ENCODE data around the gene DNAJB13. TPM values are rescaled to one million over a fixed set of nuclear protein-coding genes. Genes with fewer than 3 reads are reported as not detected.

The DNAJB13 gene
- total RNA-seq, 1 donor from 2014 or later, result not detected

GRCh38 chr11:74015919-74016684 is 65.3 kb downstream of the DNAJB13 start:
- no peaks in the 10 kb centered on the region for H3K9me3 ChIP-seq
- intact Hi-C loops (cut with DNase I), result no loop called here
- H3K4me3 ChIP-seq, result no peak overlapping the region
- ATAC-seq (no peak), DNase-seq (no peak)
- H3K27ac ChIP-seq, result no peak overlapping the region
- no peaks in the 10 kb centered on the region for H3K36me3 ChIP-seq
- TF ChIP-seq, protein P1, sequence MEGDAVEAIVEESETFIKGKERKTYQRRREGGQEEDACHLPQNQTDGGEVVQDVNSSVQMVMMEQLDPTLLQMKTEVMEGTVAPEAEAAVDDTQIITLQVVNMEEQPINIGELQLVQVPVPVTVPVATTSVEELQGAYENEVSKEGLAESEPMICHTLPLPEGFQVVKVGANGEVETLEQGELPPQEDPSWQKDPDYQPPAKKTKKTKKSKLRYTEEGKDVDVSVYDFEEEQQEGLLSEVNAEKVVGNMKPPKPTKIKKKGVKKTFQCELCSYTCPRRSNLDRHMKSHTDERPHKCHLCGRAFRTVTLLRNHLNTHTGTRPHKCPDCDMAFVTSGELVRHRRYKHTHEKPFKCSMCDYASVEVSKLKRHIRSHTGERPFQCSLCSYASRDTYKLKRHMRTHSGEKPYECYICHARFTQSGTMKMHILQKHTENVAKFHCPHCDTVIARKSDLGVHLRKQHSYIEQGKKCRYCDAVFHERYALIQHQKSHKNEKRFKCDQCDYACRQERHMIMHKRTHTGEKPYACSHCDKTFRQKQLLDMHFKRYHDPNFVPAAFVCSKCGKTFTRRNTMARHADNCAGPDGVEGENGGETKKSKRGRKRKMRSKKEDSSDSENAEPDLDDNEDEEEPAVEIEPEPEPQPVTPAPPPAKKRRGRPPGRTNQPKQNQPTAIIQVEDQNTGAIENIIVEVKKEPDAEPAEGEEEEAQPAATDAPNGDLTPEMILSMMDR (IDR thresholded peaks at IDR 0.05), result no peak
- H3K27me3 ChIP-seq, result no peaks in the 10 kb centered on the region
- peaks cover 36% of the 10 kb centered on the region for H3K4me1 ChIP-seq

DNA sequence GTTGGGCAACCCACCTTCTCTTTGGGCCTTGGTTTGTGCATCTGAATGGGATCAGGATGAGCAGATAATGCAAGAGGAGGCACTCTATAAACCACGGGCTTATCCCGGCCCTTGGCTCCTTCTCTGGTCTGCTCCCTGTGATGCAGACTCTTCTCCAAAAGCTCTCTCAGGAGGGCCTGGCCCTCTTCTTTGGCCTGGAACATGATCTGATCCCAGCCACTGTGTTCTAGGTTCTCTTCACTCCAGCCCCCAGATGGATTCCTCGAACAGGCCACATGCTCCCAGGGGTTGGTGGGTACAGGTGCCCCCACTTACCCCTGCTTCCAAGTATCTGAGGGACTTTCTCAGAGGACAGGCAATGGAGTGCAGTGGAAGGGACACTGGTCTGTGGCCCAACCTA is 66.8 kb downstream of the DNAJB13 start:
- no peaks in the 10 kb centered on the region for H3K36me3 ChIP-seq
- peaks cover 40% of the 10 kb centered on the region for H3K4me1 ChIP-seq
- H3K27ac ChIP-seq, result peak overlapping the region; percentile 87
- DNase-seq, result no peak
- no peak overlapping the region for H3K4me3 ChIP-seq
- no peaks in the 10 kb centered on the region for H3K27me3 ChIP-seq
- TF ChIP-seq, protein P1 (IDR thresholded peaks at IDR 0.05), result no peak
- ATAC-seq, result no peak
- H3K9me3 ChIP-seq, result no peaks in the 10 kb centered on the region
- intact Hi-C loops (cut with DNase I), result no loop called here

DNA sequence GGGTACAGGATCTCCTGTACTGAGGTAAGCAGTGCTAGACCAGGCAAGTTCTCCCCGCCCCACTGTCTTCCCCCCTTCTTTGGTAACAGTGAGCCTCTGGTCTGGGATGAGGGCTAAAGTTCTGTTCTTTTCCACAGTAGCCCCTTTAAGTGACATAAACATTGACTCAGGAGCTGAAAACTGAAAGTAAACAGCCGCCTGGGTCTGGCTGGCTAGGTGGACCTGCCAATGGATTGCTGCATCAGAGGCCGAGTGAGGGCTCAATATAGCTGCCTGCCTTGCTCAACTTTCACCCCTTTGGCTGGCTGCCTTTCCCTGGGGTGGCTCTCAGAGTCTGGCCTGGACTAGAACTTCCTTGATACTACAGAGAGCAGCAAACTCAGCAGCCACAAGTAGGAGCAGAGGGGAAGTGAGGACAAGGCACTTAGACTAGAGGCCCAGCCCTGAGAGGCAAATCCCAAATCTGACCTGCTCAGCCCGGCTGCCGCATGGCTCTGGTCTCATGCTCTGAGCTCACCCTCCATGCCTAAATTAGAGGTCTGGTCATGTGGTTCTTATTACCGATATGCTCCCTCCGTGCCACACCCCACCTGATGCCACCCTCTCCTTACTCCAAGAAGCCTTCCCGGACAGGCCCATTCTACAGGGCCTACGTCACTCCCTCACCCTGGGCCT is 67.6 kb downstream of the DNAJB13 start:
- Histone ChIP-seq H3K27ac (peak overlapping the region; percentile 87), H3K4me3 (no peak overlapping the region), H3K36me3 (no peaks in the 10 kb centered on the region), H3K9me3 (no peaks in the 10 kb centered on the region), H3K4me1 (peaks cover 40% of the 10 kb centered on the region), H3K27me3 (no peaks in the 10 kb centered on the region)
- TF ChIP-seq, protein P1 (IDR thresholded peaks at IDR 0.05), result no peak
- intact Hi-C loops (cut with DNase I), result no loop called here
- ATAC-seq (peak; percentile 93), DNase-seq (peak; percentile 95)

DNA sequence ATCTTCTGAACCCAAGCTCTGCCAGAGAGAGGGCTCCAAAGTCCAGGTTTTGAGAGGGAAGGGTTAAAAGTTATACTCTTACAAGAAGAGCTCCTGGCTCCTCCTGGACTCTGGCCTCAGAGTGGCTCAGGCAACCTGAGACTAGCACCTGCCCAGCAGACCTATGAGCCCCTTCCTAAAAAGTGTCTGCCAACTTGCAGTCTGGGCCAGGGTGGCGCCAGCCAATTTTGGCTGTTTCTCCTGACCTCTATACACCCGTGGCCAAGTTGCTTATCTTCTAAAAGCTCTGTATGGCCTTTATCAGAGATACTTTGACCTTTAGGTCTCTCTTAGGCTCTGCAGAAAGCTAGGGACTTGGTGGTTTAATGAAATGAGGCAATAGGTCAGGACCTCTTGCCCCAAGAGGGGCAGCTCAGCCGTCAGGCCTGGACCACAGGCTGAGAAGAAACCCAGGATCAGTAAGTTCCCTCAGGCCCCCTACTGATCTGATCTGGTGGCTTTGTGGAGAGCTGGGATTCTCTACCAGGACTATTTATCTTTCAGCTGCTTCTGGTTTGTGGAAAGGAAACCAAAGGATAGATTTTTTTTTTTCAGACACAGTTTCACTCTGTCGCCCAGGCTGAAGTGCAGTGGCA is 68.4 kb downstream of the DNAJB13 start:
- peak overlapping the region; percentile 87 for H3K27ac ChIP-seq
- ATAC-seq, result no peak
- intact Hi-C loops (cut with DNase I), result no loop called here
- TF ChIP-seq, protein P1 (IDR thresholded peaks at IDR 0.05), result no peak
- no peak for DNase-seq
- peaks cover 40% of the 10 kb centered on the region for H3K4me1 ChIP-seq
- H3K36me3 ChIP-seq, result no peaks in the 10 kb centered on the region
- no peaks in the 10 kb centered on the region for H3K9me3 ChIP-seq
- H3K4me3 ChIP-seq, result no peak overlapping the region
- H3K27me3 ChIP-seq, result no peaks in the 10 kb centered on the region

DNA sequence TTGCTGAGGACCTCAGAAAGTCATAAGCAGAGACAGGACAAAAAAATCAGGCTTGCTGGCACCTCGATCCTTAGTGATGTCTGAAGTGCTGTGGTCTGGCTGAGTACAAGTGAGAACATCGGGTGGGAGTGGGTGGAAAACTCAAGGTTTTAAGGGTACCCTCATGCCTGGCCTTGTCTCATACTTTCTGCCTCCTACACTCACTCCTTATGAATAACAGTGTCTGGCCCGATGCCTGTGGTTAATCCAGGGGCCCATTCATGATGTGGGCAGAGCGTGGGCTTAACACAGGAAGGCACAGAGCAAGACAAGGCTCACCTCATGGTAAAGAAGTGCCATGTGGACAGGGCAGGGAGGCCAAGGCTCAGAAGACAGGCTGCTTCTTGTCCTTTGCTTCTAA is 69.0 kb downstream of the DNAJB13 start:
- no peaks in the 10 kb centered on the region for H3K9me3 ChIP-seq
- ATAC-seq, result peak; percentile 6
- H3K4me3 ChIP-seq, result no peak overlapping the region
- H3K36me3 ChIP-seq, result no peaks in the 10 kb centered on the region
- H3K27me3 ChIP-seq, result no peaks in the 10 kb centered on the region
- TF ChIP-seq, protein P1 (IDR thresholded peaks at IDR 0.05), result no peak
- no peak for DNase-seq
- intact Hi-C loops (cut with DNase I), result no loop called here
- H3K27ac ChIP-seq, result peak overlapping the region; percentile 87
- H3K4me1 ChIP-seq, result peaks cover 40% of the 10 kb centered on the region

Other genes starting within 250 kb of the DNAJB13 start
- gene RAB6A, start 190.0 kb upstream of the DNAJB13 start, total RNA-seq, result 137 TPM
- 21.4 TPM for gene MRPL48, start 163.2 kb upstream of the DNAJB13 start, total RNA-seq
- 48.1 TPM for gene COA4, start 74.2 kb upstream of the DNAJB13 start, total RNA-seq
- 13.9 TPM for gene PAAF1, start 74.0 kb upstream of the DNAJB13 start, total RNA-seq
- gene UCP2, start 31.8 kb downstream of the DNAJB13 start, total RNA-seq, result 56.3 TPM
- 2.6 TPM for gene UCP3, start 58.1 kb downstream of the DNAJB13 start, total RNA-seq
- 26.8 TPM for gene C2CD3, start 220.0 kb downstream of the DNAJB13 start, total RNA-seq
- 32.0 TPM for gene PPME1, start 220.3 kb downstream of the DNAJB13 start, total RNA-seq

All from upper lobe of right lung (tissue), 1 donor.